ENCODE data around the gene FAM53B. TPM values are rescaled to one million over a fixed set of nuclear protein-coding genes. Genes with fewer than 3 reads are reported as not detected.

FAM53B gene
- total RNA-seq, 1 experiment from 2014 or later: 14.9 TPM

- no peak for TF ChIP-seq CTCF (IDR thresholded peaks at IDR 0.05; ENCODE audit: unreplicated experiment)
- Mint-ChIP-seq H3K27me3 (ENCODE audit: insufficient read depth, unreplicated experiment) (no peaks in the 10 kb centered on the region), H3K36me3 (ENCODE audit: insufficient read depth, unreplicated experiment) (peaks cover 26% of the 10 kb centered on the region), H3K4me3 (ENCODE audit: unreplicated experiment) (no peak overlapping the region), H3K27ac (ENCODE audit: low read depth, unreplicated experiment) (no peak overlapping the region), H3K9me3 (ENCODE audit: unreplicated experiment) (no peaks in the 10 kb centered on the region), H3K4me1 (ENCODE audit: insufficient read depth, unreplicated experiment) (peaks cover 5% of the 10 kb centered on the region)
- intact Hi-C loops (cut with micrococcal nuclease): no loop called here
- CTCF ChIA-PET: interaction anchor here (0.6 to 0.7 kb wide), 2 partner anchors 64 to 138 kb away, joined by 3 to 5 read pairs; no protein-coding TSS in a partner anchor
- POLR2A ChIA-PET: interaction anchor here (0.9 kb wide), 1 partner anchor 11 kb away, joined by 4 read pairs; no protein-coding TSS in a partner anchor
- DNase-seq (ENCODE audit: unreplicated experiment): no peak
- no TSS peak for BruUV-seq (replicated peaks)
Observed at GRCh38 chr10:124677749-124678556, 66.2 kb downstream of the FAM53B start.

- Mint-ChIP-seq H3K36me3 (ENCODE audit: insufficient read depth, unreplicated experiment) (peaks cover 24% of the 10 kb centered on the region), H3K27me3 (ENCODE audit: insufficient read depth, unreplicated experiment) (no peaks in the 10 kb centered on the region), H3K27ac (ENCODE audit: low read depth, unreplicated experiment) (no peak overlapping the region), H3K4me1 (ENCODE audit: insufficient read depth, unreplicated experiment) (peaks cover 5% of the 10 kb centered on the region), H3K4me3 (ENCODE audit: unreplicated experiment) (no peak overlapping the region), H3K9me3 (ENCODE audit: unreplicated experiment) (no peaks in the 10 kb centered on the region)
- TF ChIP-seq CTCF (IDR thresholded peaks at IDR 0.05; ENCODE audit: unreplicated experiment): no peak
- POLR2A ChIA-PET: no interaction called here
- BruUV-seq (replicated peaks): no TSS peak
- intact Hi-C loops (cut with micrococcal nuclease): no loop called here
- CTCF ChIA-PET: interaction anchor here (0.6 kb wide), 1 partner anchor 66 kb away, joined by 3 read pairs; no protein-coding TSS in a partner anchor
- DNase-seq (ENCODE audit: unreplicated experiment): no peak
Observed at GRCh38 chr10:124677293-124677699, 66.9 kb downstream of the FAM53B start.

- ChIA-PET CTCF (interaction anchor here (0.6 kb wide), 1 partner anchor 66 kb away, joined by 3 read pairs; no protein-coding TSS in a partner anchor), POLR2A (no interaction called here)
- no peak for DNase-seq (ENCODE audit: unreplicated experiment)
- intact Hi-C loops (cut with micrococcal nuclease): no loop called here
- Mint-ChIP-seq H3K4me3 (ENCODE audit: unreplicated experiment) (no peak overlapping the region), H3K36me3 (ENCODE audit: insufficient read depth, unreplicated experiment) (peaks cover 24% of the 10 kb centered on the region), H3K27me3 (ENCODE audit: insufficient read depth, unreplicated experiment) (no peaks in the 10 kb centered on the region), H3K4me1 (ENCODE audit: insufficient read depth, unreplicated experiment) (peaks cover 5% of the 10 kb centered on the region), H3K27ac (ENCODE audit: low read depth, unreplicated experiment) (no peak overlapping the region), H3K9me3 (ENCODE audit: unreplicated experiment) (no peaks in the 10 kb centered on the region)
- no TSS peak for BruUV-seq (replicated peaks)
- no peak for TF ChIP-seq CTCF (IDR thresholded peaks at IDR 0.05; ENCODE audit: unreplicated experiment)
Observed at GRCh38 chr10:124676416-124677062, 67.6 kb downstream of the FAM53B start.

- intact Hi-C loops (cut with micrococcal nuclease): no loop called here
- POLR2A ChIA-PET: interaction anchor here (0.7 kb wide), 1 partner anchor 32 kb away, joined by 5 read pairs; no protein-coding TSS in a partner anchor
- BruUV-seq (replicated peaks): no TSS peak
- Mint-ChIP-seq H3K4me1 (ENCODE audit: insufficient read depth, unreplicated experiment) (peaks cover 5% of the 10 kb centered on the region), H3K27ac (ENCODE audit: low read depth, unreplicated experiment) (no peak overlapping the region), H3K36me3 (ENCODE audit: insufficient read depth, unreplicated experiment) (peaks cover 17% of the 10 kb centered on the region), H3K4me3 (ENCODE audit: unreplicated experiment) (no peak overlapping the region), H3K9me3 (ENCODE audit: unreplicated experiment) (no peaks in the 10 kb centered on the region), H3K27me3 (ENCODE audit: insufficient read depth, unreplicated experiment) (no peaks in the 10 kb centered on the region)
- TF ChIP-seq CTCF (IDR thresholded peaks at IDR 0.05; ENCODE audit: unreplicated experiment): no peak
- CTCF ChIA-PET: interaction anchor here (0.5 kb wide), 1 partner anchor 583 kb away, joined by 3 read pairs; no protein-coding TSS in a partner anchor
- DNase-seq (ENCODE audit: unreplicated experiment): no peak
Observed at GRCh38 chr10:124675824-124676223, 68.4 kb downstream of the FAM53B start.

Data from MCF 10A (cell line).